ENCODE measurements around the gene GLIPR2.

GLIPR2 gene

GRCh38 chr9:36191686-36192085, 55.2 kb downstream of the GLIPR2 start:
- ChIA-PET CTCF (interaction anchor here (1.2 to 5.6 kb wide), 12 partner anchors 10 to 247 kb away, joined by 3 to 35 read pairs (median 6); no protein-coding TSS in a partner anchor), POLR2A (interaction anchor here (0.7 to 1.5 kb wide), 3 partner anchors 32 to 162 kb away, joined by 3 to 4 read pairs (median 3); no protein-coding TSS in a partner anchor)
- TF ChIP-seq, protein P1, sequence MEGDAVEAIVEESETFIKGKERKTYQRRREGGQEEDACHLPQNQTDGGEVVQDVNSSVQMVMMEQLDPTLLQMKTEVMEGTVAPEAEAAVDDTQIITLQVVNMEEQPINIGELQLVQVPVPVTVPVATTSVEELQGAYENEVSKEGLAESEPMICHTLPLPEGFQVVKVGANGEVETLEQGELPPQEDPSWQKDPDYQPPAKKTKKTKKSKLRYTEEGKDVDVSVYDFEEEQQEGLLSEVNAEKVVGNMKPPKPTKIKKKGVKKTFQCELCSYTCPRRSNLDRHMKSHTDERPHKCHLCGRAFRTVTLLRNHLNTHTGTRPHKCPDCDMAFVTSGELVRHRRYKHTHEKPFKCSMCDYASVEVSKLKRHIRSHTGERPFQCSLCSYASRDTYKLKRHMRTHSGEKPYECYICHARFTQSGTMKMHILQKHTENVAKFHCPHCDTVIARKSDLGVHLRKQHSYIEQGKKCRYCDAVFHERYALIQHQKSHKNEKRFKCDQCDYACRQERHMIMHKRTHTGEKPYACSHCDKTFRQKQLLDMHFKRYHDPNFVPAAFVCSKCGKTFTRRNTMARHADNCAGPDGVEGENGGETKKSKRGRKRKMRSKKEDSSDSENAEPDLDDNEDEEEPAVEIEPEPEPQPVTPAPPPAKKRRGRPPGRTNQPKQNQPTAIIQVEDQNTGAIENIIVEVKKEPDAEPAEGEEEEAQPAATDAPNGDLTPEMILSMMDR (IDR thresholded peaks at IDR 0.05; ENCODE audit: insufficient read depth, low read length, missing control alignments), result no peak
- DNase-seq (ENCODE audit: low read depth, low spot score), result no peak
- H3K4me3 ChIP-seq (ENCODE audit: low read depth, low read length), result peak overlapping the region; percentile 68

DNA sequence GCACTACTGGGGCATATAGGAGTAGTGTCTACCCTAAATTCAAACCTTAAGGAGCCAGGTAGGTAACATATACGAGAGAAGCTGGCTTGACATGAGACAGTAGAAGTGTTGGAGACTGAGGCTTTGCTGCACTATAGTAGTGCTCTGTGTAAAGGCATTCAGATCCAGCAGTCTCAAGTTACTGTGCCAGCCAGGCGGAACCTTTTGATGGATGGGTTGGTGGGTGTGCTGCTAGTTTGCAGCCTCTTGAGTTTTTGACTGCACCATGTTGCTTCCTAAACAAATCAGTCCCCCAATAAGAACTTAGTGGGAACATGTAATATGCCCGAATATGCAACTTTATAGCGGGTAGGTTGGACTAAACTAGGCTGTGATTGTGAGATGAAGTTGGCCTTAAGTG, 55.7 kb downstream of the GLIPR2 start:
- POLR2A ChIA-PET, result interaction anchor here (1.3 kb wide), 1 partner anchor 43 kb away, joined by 3 read pairs; no protein-coding TSS in a partner anchor
- TF ChIP-seq, protein P1 (IDR thresholded peaks at IDR 0.05; ENCODE audit: insufficient read depth, low read length, missing control alignments), result no peak
- no peak for DNase-seq (ENCODE audit: low read depth, low spot score)
- CTCF ChIA-PET, result interaction anchor here (1.2 to 5.6 kb wide), 9 partner anchors 9 to 52 kb away, joined by 3 to 35 read pairs (median 11); no protein-coding TSS in a partner anchor
- H3K4me3 ChIP-seq (ENCODE audit: low read depth, low read length), result peak overlapping the region; percentile 68

DNA sequence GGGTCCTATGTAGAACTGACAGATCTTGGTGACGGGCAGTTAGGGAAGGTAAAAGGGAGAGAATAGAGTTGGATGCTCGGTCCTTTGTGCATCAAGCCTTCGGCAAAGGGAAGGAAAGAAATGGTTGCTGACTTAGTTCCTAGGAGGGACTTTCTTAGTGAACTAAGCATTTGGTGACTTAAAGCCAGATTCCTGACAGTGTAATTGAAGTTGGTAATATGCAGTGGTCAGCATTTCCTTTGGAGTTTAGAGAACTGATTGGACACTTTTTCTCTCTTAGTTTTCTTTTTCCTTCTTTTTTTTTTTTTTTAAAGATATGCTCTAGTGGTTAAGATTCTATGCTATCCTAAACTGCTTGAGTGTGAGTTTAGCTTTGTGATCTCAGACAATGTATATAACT, 56.5 kb downstream of the GLIPR2 start:
- CTCF ChIA-PET, result interaction anchor here (0.9 to 5.6 kb wide), 8 partner anchors 8 to 238 kb away, joined by 3 to 35 read pairs (median 4); no protein-coding TSS in a partner anchor
- H3K4me3 ChIP-seq (ENCODE audit: low read depth, low read length), result peak overlapping the region; percentile 46
- POLR2A ChIA-PET, result interaction anchor here (1.2 to 1.4 kb wide), 2 partner anchors 14 to 24 kb away, joined by 4 read pairs; no protein-coding TSS in a partner anchor
- TF ChIP-seq, protein P1 (IDR thresholded peaks at IDR 0.05; ENCODE audit: insufficient read depth, low read length, missing control alignments), result no peak
- DNase-seq (ENCODE audit: low read depth, low spot score), result no peak

DNA sequence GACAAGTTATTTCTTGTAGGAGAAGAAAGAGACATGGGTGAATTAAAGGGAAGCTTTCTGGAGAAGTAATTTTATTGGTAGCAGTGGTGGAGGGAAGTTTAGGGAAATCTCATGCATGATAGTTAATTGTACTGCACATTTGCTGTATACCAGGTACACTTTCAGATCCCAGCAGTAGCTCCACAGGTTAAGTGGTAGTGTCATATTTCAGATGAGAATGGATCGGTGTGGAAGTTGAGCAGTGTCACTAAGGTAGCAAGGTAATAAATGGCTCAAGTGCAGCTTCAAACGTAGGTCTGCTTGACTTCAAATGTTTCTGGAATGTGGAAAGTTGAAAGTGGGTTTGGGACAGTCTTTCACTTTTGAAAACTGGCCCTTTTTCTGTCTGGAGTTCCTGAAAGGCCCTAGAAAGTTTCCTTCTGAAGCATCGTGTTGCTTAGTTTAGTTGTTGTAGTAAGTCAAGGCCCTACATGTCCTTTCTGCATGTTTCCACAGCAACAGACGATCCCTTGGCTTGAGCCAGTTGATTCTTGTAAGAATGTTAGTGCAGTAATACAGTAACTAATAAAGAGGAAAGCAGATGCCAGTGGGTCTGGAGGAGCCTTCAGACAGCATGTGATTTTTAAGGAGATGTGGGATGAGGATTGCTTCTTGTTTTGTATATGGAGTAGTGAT, 57.9 kb downstream of the GLIPR2 start:
- DNase-seq (ENCODE audit: low read depth, low spot score), result no peak
- POLR2A ChIA-PET, result interaction anchor here (1.4 kb wide), 1 partner anchor 13 kb away, joined by 4 read pairs; no protein-coding TSS in a partner anchor
- no peak overlapping the region for H3K4me3 ChIP-seq (ENCODE audit: low read depth, low read length)
- CTCF ChIA-PET, result interaction anchor here (0.6 to 5.6 kb wide), 6 partner anchors 7 to 293 kb away, joined by 3 to 35 read pairs (median 6); no protein-coding TSS in a partner anchor
- TF ChIP-seq, protein P1 (IDR thresholded peaks at IDR 0.05; ENCODE audit: insufficient read depth, low read length, missing control alignments), result no peak

DNA sequence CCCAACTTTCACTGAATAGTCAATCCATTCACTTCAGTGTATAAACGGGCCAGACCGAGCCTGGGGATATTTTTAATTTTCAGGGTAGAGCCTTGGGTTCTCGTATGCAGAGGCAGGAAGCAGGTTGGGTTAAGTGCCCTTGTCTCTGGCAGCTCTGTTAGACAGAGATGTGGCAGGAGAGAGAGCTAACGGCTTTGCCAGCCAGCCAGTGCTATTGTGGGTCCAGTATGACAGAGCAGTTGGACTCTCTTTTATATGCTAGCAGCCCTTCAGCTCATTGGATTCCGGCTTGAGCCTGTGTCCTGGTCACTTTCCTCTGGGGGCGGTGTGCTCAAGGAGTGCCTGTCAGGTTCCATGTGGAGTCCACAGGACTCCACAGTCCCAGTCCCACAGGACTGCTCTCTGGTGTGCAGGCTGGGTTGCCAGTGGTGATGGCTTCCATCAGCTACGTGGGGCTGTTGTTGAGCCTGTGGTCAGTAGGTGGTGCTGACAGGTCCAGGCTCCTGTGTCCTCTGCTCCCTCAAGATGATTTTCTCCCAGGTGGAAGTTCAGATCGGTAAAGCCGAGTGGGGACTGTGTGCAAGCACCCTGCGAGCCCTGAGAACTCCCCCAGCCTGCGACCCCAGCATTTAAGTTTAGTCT, 68.5 kb downstream of the GLIPR2 start:
- TF ChIP-seq, protein P1 (IDR thresholded peaks at IDR 0.05; ENCODE audit: insufficient read depth, low read length, missing control alignments), result peak; percentile 14

More for the DNA sequence above, 68.5 kb downstream of the GLIPR2 start:
- no peak overlapping the region for H3K4me3 ChIP-seq (ENCODE audit: low read depth, low read length)
- ChIA-PET CTCF (interaction anchor here (0.6 to 1.6 kb wide), 6 partner anchors 11 to 131 kb away, joined by 3 to 6 read pairs (median 3); partner anchors contain the start of gene CLTA), POLR2A (no interaction called here)
- no peak for DNase-seq (ENCODE audit: low read depth, low spot score)

All from AG04449 (cell line).